GM23338 (cell line): ENCODE data around the gene SLC7A10. TPM values are rescaled to one million over a fixed set of nuclear protein-coding genes. Genes with fewer than 3 reads are reported as not detected.

Source experiments
- ATAC-seq: fragments of 200-7000 bp; cut with Tn5 transposase; 3 replicates; pipeline ENCODE4 v1.9.1; 2020
- DNase-seq: peaks from one replicate; pipeline ENCODE4 v3.0.0-alpha.2; 2015; ENCODE audit warnings: low spot score
- H2AFZ ChIP-seq: fragments of 200-600 bp; sonication (generic); 2 replicates; pipeline ENCODE4 v1.8.0; 2016; ENCODE audit warnings: antibody characterized with exemption, mild to moderate bottlenecking, moderate library complexity
- H3F3A ChIP-seq: fragments of 200-600 bp; sonication (generic); replicated peaks from 2 replicates; pipeline ENCODE4 v1.8.0; 2017; ENCODE audit warnings: antibody characterized with exemption, mixed run types, low read depth
- H3K27ac ChIP-seq: fragments of 200-600 bp; sonication (generic); 2 replicates; pipeline ENCODE4 v1.6.1; 2016; ENCODE audit warnings: low read depth
- H3K27me3 ChIP-seq: fragments of 200-600 bp; sonication (generic); 2 replicates; pipeline ENCODE4 v1.8.0; 2016; ENCODE audit warnings: mild to moderate bottlenecking, mixed run types, moderate library complexity; ENCODE audit not compliant: insufficient read depth
- H3K36me3 ChIP-seq: fragments of 200-600 bp; sonication (generic); 2 replicates; pipeline ENCODE4 v1.8.0; 2016; ENCODE audit warnings: mild to moderate bottlenecking; ENCODE audit not compliant: insufficient read depth
- H3K4me1 ChIP-seq: fragments of 200-600 bp; sonication (generic); 2 replicates; pipeline ENCODE4 v1.8.0; 2016; ENCODE audit warnings: mild to moderate bottlenecking, moderate library complexity; ENCODE audit not compliant: insufficient read depth
- H3K4me2 ChIP-seq: fragments of 200-600 bp; sonication (generic); 2 replicates; pipeline ENCODE4 v1.7.1; 2017; ENCODE audit warnings: mixed run types
- H3K4me3 ChIP-seq: fragments of 200-600 bp; sonication (generic); 2 replicates; pipeline ENCODE4 v1.6.1; 2016; ENCODE audit warnings: mixed run types
- H3K79me2 ChIP-seq: fragments of 200-600 bp; sonication (generic); replicated peaks from 2 replicates; pipeline ENCODE4 v1.8.0; 2017; ENCODE audit warnings: mild to moderate bottlenecking; ENCODE audit not compliant: insufficient read depth
- H3K9me2 ChIP-seq: fragments of 200-600 bp; sonication (generic); 2 replicates; pipeline ENCODE4 v1.8.0; 2017; ENCODE audit not compliant: insufficient read depth
- H4K20me1 ChIP-seq: fragments of 200-600 bp; sonication (generic); replicated peaks from 2 replicates; pipeline ENCODE4 v1.8.0; 2017; ENCODE audit warnings: mild to moderate bottlenecking; ENCODE audit not compliant: insufficient read depth
- H3K27ac Mint-ChIP-seq: 2 replicates; pipeline ENCODE4 v1.8.0; 2020; ENCODE audit warnings: inconsistent platforms, mild to moderate bottlenecking, moderate library complexity, mixed read lengths
- H3K27me3 Mint-ChIP-seq: 3 replicates; pipeline ENCODE4 v1.8.0; 2022; ENCODE audit warnings: low read depth, mild to moderate bottlenecking, moderate library complexity, mixed read lengths, inconsistent platforms; ENCODE audit not compliant: insufficient read depth, poor library complexity
- H3K36me3 Mint-ChIP-seq: 3 replicates; pipeline ENCODE4 v1.8.0; 2021; ENCODE audit warnings: low read depth, mild to moderate bottlenecking, inconsistent platforms, moderate library complexity, mixed read lengths
- H3K4me1 Mint-ChIP-seq: 3 replicates; pipeline ENCODE4 v1.8.0; 2020; ENCODE audit warnings: mild to moderate bottlenecking, inconsistent platforms, mixed read lengths
- H3K4me3 Mint-ChIP-seq: 3 replicates; pipeline ENCODE4 v1.8.0; 2021; ENCODE audit warnings: moderate library complexity, mild to moderate bottlenecking, inconsistent platforms, mixed read lengths
- H3K9me3 Mint-ChIP-seq: 3 replicates; pipeline ENCODE4 v1.8.0; 2020; ENCODE audit warnings: moderate library complexity, mild to moderate bottlenecking, inconsistent platforms, mixed read lengths
- CREB1 ChIP-seq: fragments of 250-450 bp; sonication (Bioruptor Pico); IDR thresholded peaks from 2 replicates; pipeline ENCODE4 v1.5.0; 2020; ENCODE audit warnings: low read depth, mild to moderate bottlenecking, moderate library complexity
- CTCF ChIP-seq, 2 experiments: fragments of 200-600 bp in 1 of 2; sonication (generic) in 1 of 2; conservative IDR thresholded peaks; 2 replicates each; pipeline versions ENCODE4 v1.5.1 to v1.6.1; 2016 to 2017; ENCODE audit warnings: antibody characterized with exemption in 2 of 2, low read depth in 2 of 2, mild to moderate bottlenecking in 2 of 2, moderate library complexity in 1 of 2
- ETS1 ChIP-seq: IDR thresholded peaks from 2 replicates; pipeline ENCODE4 v1.6.1; 2016; ENCODE audit warnings: antibody characterized with exemption
- EZH2 ChIP-seq: fragments of 200-600 bp; sonication (generic); IDR thresholded peaks from one replicate; pipeline ENCODE4 v1.8.0; 2017; ENCODE audit warnings: antibody characterized with exemption, mild to moderate bottlenecking, low read depth; ENCODE audit not compliant: unreplicated experiment
- EZH2phosphoT487 ChIP-seq: fragments of 200-600 bp; sonication (generic); IDR thresholded peaks from one replicate; pipeline ENCODE4 v1.8.1; 2018; ENCODE audit warnings: antibody characterized with exemption; ENCODE audit not compliant: unreplicated experiment
- JUNB ChIP-seq: IDR thresholded peaks from one replicate; pipeline ENCODE4 v1.6.1; 2016; ENCODE audit warnings: antibody characterized with exemption; ENCODE audit not compliant: unreplicated experiment
- NANOG ChIP-seq: IDR thresholded peaks from 2 replicates; pipeline ENCODE4 v1.6.1; 2016; ENCODE audit warnings: antibody characterized with exemption, borderline replicate concordance
- POLR2AphosphoS5 ChIP-seq: IDR thresholded peaks from 2 replicates; pipeline ENCODE4 v1.6.1; 2016; ENCODE audit warnings: antibody characterized with exemption, low read depth
- REST ChIP-seq: IDR thresholded peaks from one replicate; pipeline ENCODE4 v1.6.1; 2018; ENCODE audit warnings: antibody characterized with exemption; ENCODE audit not compliant: unreplicated experiment
- STAT1 ChIP-seq: IDR thresholded peaks from one replicate; pipeline ENCODE4 v1.6.1; 2016; ENCODE audit warnings: antibody characterized with exemption; ENCODE audit not compliant: unreplicated experiment
- ZNF114 ChIP-seq: fragments of 250-450 bp; sonication (Bioruptor Pico); IDR thresholded peaks from 2 replicates; pipeline ENCODE4 v1.5.0; 2020; ENCODE audit warnings: mild to moderate bottlenecking, moderate library complexity
- ZNF331 ChIP-seq: fragments of 250-450 bp; sonication (Bioruptor Pico); IDR thresholded peaks from 2 replicates; pipeline ENCODE4 v1.5.0; 2020; ENCODE audit warnings: low read depth, mild to moderate bottlenecking, moderate library complexity
- ZNF462 ChIP-seq: fragments of 250-450 bp; sonication (Bioruptor Pico); IDR thresholded peaks from 2 replicates; pipeline ENCODE4 v1.5.0; 2020; ENCODE audit warnings: mild to moderate bottlenecking, moderate library complexity
- polyA plus RNA-seq: library from polyadenylated mRNA; unstranded; fragments of >200 nt; fragmentation: Nextera tagmentation; extraction: Ambion mirVana; gene quantifications from 2 replicates; pipeline ENCODE4 v1.2.1, GENCODE V29; 2016
- total RNA-seq: library from RNA; depleted of rRNA; stranded (reverse); fragments of >200 nt; shearing (Covaris generic); gene quantifications from 2 replicates; pipeline ENCODE4 v1.2.3, GENCODE V29; 2014

SLC7A10 gene
- total and polyA plus RNA-seq, 2 experiments from 2014 or later: 3.3 to 6.3 TPM

GRCh38 chr19:33248104-33248503 lies 22.5 kb upstream of the SLC7A10 start:
- DNase-seq: no peak
- H3K27me3 Mint-ChIP-seq: peaks cover 4% of the 10 kb centered on the region
- no peak overlapping the region for H3K27ac Mint-ChIP-seq
- Histone ChIP-seq H3K79me2 (no peaks in the 10 kb centered on the region), H3K27ac (no peak overlapping the region), H3K27me3 (no peaks in the 10 kb centered on the region), H3K4me3 (no peak overlapping the region), H3K9me2 (no peaks in the 10 kb centered on the region), H4K20me1 (no peaks in the 10 kb centered on the region), H3K4me2 (no peak overlapping the region), H3F3A (no peaks in the 10 kb centered on the region), H2AFZ (no peak overlapping the region), H3K36me3 (peaks cover 6% of the 10 kb centered on the region; the same call in 1 of the 2 replicates), H3K4me1 (no peaks in the 10 kb centered on the region)
- H3K9me3 Mint-ChIP-seq: peaks cover 18% of the 10 kb centered on the region
- H3K36me3 Mint-ChIP-seq: no peaks in the 10 kb centered on the region; the same call in 2 of the 3 replicates
- peaks cover 2% of the 10 kb centered on the region; the same call in 1 of the 3 replicates for H3K4me1 Mint-ChIP-seq
- H3K4me3 Mint-ChIP-seq: no peak overlapping the region; the same call in 2 of the 3 replicates
- ATAC-seq: no peak
- TF ChIP-seq ZNF331 (CRISPR knock-in tag) (no peak), REST (no peak), EZH2phosphoT487 (no peak), NANOG (no peak), STAT1 (no peak), ZNF462 (no peak), JUNB (no peak), ZNF114 (CRISPR knock-in tag) (no peak), CTCF (conservative IDR thresholded peaks at IDR 0.05; ENCODE audit: low read depth in 2 of 2) (no peak), CREB1 (no peak), POLR2AphosphoS5 (no peak), ETS1 (no peak), EZH2 (no peak)
